Heart left ventricle (tissue), 16 donors: ENCODE data around the gene RABGGTB. TPM values are rescaled to one million over a fixed set of nuclear protein-coding genes. Genes with fewer than 3 reads are reported as not detected.
"Not testable (repeated sequence)": the region's sequence is repeated elsewhere in the genome, so short reads cannot be mapped to it uniquely, and the experiment has no call there.

Source experiments
- ATAC-seq, 4 donors: fragments of 200-7000 bp; cut with Tn5 transposase; one replicate each; pipeline ENCODE4 v1.9.1; 2020 to 2022; ENCODE audit warnings: moderate library complexity in 4 of 4, mild to moderate bottlenecking in 3 of 4, moderate number of reproducible peaks in 1 of 4
- DNase-seq, 5 donors: peaks; one replicate each; pipeline ENCODE4 v3.0.0-alpha.2; 2020
- H3K27ac ChIP-seq, 12 donors: fragments of 200-600 bp; sonication (generic) in 4 of 12; one replicate each; pipeline versions ENCODE4 v1.5.0 to v1.8.0; 2016 to 2022; ENCODE audit warnings: mild to moderate bottlenecking in 2 of 12
- H3K27me3 ChIP-seq, 9 donors: fragments of 200-600 bp; sonication (generic) in 2 of 9; one replicate each; pipeline versions ENCODE4 v1.5.1 to v1.8.0; 2016 to 2022; ENCODE audit warnings: mild to moderate bottlenecking in 3 of 9
- H3K36me3 ChIP-seq, 9 donors: fragments of 200-600 bp; sonication (generic) in 2 of 9; one replicate each; pipeline versions ENCODE4 v1.5.0 to v1.8.0; 2018 to 2022; ENCODE audit warnings: mild to moderate bottlenecking in 2 of 9
- H3K4me1 ChIP-seq, 12 donors: fragments of 200-600 bp; sonication (generic) in 4 of 12; one replicate each; pipeline versions ENCODE4 v1.5.0 to v1.8.0; 2016 to 2022; ENCODE audit warnings: mild to moderate bottlenecking in 3 of 12
- H3K4me3 ChIP-seq, 12 donors: fragments of 200-600 bp; sonication (generic) in 4 of 12; one replicate each; pipeline versions ENCODE4 v1.5.0 to v1.8.0; 2017 to 2022; ENCODE audit warnings: mild to moderate bottlenecking in 9 of 12, moderate library complexity in 4 of 12
- H3K9me3 ChIP-seq, 12 donors: fragments of 200-600 bp; sonication (generic) in 4 of 12; one replicate each; pipeline versions ENCODE4 v1.5.0 to v1.8.0; 2016 to 2022; ENCODE audit warnings: mild to moderate bottlenecking in 1 of 12
- POLR2A ChIP-seq, 2 donors: fragments of 450-650 bp; IDR thresholded peaks; one replicate each; pipeline ENCODE4 v1.6.1; 2017; ENCODE audit warnings: antibody characterized with exemption in 2 of 2, mild to moderate bottlenecking in 2 of 2, moderate library complexity in 2 of 2
- WGBS, 4 donors: extraction: QIAGEN DNeasy Blood & Tissue Kit in 2 of 4; methylation state at CpG; one replicate each; pipeline versions ENCODE4 v1.1.5 to v1.1.7; 2013 to 2018; 5-methylcytosine and 5-hydroxymethylcytosine counted together
- intact Hi-C, 10 donors: fragments of 100-400 bp; cut with DNase I; formaldehyde crosslinking; loops; one replicate each; pipeline versions ENCODE4 v1.11.1 to v1.14.2; 2022
- polyA plus RNA-seq, 2 donors: library from polyadenylated mRNA; stranded (reverse); fragments of 200-250 nt; gene quantifications; one replicate each; pipeline ENCODE4 v1.2.3, GENCODE V29; 2013
- total RNA-seq, 9 donors: library from RNA; depleted of rRNA in 2 of 9; stranded (reverse); fragments of >200 nt in 2 of 9; fragmentation: NEBNext Ultra II Directional in 3 of 9; extraction: Animal tissue kit (Norgen Biotek cat#: 25700) in 3 of 9; gene quantifications; one replicate each; pipeline versions ENCODE4 v1.1.0 to v1.2.4, GENCODE V29; 2016 to 2023
- TF ChIP-seq, protein P1 (sequence below), 12 donors: fragments of 200-600 bp; sonication (generic) in 4 of 12; IDR thresholded peaks; one replicate each; pipeline versions ENCODE4 v1.5.0 to v1.8.0; 2018 to 2022; ENCODE audit warnings: antibody characterized with exemption in 12 of 12, mild to moderate bottlenecking in 5 of 12
- donor health status: ischemic (EF 13 %, LVEDD 7.1; RV severe dilation, severe dysfunction).
- donor health status: healthy with polysubstance abuse.
- donor health status: DM: no; HTN: yes; CAD: no.
- donor health status: DM: no; HTN: no; CAD: no.
- donor health status: ischemic (EF 25% LVEDD 6.9; RV normal size, moderate dysfunction).
- donor health status: ischemic (EF 25% LVEDD 5.7; RV mildly dilated, moderate dysfunction).
- donor health status: healthy.
- donor health status: DM: yes; HTN: yes; CAD: no.
- donor health status: ischemic (EF 35%, LVEDD 5.7; RV mildly dilated, moderate dysfunction).
- donor health status: nonischemic (EF 11% LVEDD 7.7; RV severe dilation, severe dysfunction).
- donor health status: DM: yes; HTN: yes; CAD: no.
- donor health status: PGD.
- donor health status: ischemic (EF 29% LVEDD 5.4; RV normal size, mild dysfunction).
- donor health status: nonischemic (EF 23%, LVEDD 6.1; RV moderate dilation, normal function).

Gene RABGGTB
- total and polyA plus RNA-seq, 11 donors: 30.7 to 67.4 (median 55.1) TPM

DNA sequence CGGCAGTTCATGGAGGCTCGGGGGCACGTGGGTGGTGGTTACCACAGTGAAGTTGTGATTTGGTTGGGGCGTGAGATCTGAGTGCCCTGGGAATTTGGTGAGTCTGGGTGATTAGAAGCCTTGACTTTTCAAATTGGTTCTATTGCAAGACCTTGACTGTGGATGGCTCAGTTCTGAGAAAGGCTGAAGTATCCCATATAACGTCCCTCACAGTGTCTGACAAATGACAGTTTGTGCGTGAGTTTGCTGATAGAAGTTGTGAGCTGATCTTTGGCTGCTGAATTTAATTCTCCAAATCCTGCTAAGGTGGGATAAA is 11.2 kb downstream of the RABGGTB start:
- no peak overlapping the region for H3K27ac ChIP-seq
- H3K27me3 ChIP-seq: no peaks in the 10 kb centered on the region
- peak in 1 of 4 donors; percentile 3 for ATAC-seq
- peaks cover 0 to 6% (median 0%) of the 10 kb centered on the region in 12 donors for H3K4me1 ChIP-seq
- no peak overlapping the region for H3K4me3 ChIP-seq
- intact Hi-C loops: loop anchor here in 1 of 10 donors (10.0 kb wide), 1 partner anchor 52 kb away; no protein-coding TSS in a partner anchor
- DNase-seq: no peak
- no peaks in the 10 kb centered on the region for H3K9me3 ChIP-seq
- peaks cover 0 to 74% (median 65%) of the 10 kb centered on the region in 9 donors for H3K36me3 ChIP-seq
- TF ChIP-seq, protein P1, sequence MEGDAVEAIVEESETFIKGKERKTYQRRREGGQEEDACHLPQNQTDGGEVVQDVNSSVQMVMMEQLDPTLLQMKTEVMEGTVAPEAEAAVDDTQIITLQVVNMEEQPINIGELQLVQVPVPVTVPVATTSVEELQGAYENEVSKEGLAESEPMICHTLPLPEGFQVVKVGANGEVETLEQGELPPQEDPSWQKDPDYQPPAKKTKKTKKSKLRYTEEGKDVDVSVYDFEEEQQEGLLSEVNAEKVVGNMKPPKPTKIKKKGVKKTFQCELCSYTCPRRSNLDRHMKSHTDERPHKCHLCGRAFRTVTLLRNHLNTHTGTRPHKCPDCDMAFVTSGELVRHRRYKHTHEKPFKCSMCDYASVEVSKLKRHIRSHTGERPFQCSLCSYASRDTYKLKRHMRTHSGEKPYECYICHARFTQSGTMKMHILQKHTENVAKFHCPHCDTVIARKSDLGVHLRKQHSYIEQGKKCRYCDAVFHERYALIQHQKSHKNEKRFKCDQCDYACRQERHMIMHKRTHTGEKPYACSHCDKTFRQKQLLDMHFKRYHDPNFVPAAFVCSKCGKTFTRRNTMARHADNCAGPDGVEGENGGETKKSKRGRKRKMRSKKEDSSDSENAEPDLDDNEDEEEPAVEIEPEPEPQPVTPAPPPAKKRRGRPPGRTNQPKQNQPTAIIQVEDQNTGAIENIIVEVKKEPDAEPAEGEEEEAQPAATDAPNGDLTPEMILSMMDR (IDR thresholded peaks at IDR 0.05): no peak
- TF ChIP-seq POLR2A (IDR thresholded peaks at IDR 0.05): no peak
- 90 to 95% (median 92%) methylated on average over 6 of the region's 6 CpGs for WGBS, 4 donors

DNA sequence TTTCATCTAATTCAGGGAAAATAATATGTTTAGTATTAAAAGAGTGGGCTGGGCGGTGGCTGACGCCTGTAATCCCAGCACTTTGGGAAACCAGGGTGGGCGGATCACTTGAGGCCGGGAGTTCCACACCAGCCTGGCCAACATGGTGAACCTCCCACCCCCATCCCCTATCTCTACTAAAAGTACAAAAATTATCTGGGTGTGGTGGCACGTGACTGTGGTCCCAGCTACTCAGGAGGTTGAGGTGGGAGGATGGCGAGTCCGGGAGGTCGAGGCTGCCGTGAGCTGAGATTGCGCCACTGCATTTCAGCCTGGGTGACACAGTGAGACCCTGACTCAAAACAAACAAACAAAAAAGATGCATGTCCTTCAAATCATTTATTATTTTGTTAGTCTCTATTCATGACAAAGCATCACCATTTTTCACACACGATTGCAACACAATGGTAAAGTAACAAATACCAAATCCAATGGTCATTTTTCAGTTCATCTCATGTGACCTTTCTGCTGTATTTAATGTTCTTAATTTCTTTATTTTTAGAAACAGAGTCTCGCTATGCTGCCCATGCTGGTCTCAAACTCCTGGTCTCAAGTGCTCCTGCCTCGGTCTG is 11.7 kb downstream of the RABGGTB start:
- intact Hi-C loops: loop anchor here in 1 of 10 donors (10.0 kb wide), 1 partner anchor 53 kb away; no protein-coding TSS in a partner anchor
- Histone ChIP-seq H3K9me3 (no peaks in the 10 kb centered on the region), H3K4me1 (peaks cover 0 to 6% (median 0%) of the 10 kb centered on the region in 12 donors), H3K4me3 (no peak overlapping the region), H3K27me3 (no peaks in the 10 kb centered on the region), H3K36me3 (peaks cover 0 to 69% (median 60%) of the 10 kb centered on the region in 9 donors), H3K27ac (no peak overlapping the region)
- 91 to 93% (median 92%) methylated on average over 13 of the region's 13 CpGs for WGBS, 4 donors
- no peak for ATAC-seq
- DNase-seq: no peak
- no peak for TF ChIP-seq POLR2A (IDR thresholded peaks at IDR 0.05)
- TF ChIP-seq, protein P1 (IDR thresholded peaks at IDR 0.05): no peak

DNA sequence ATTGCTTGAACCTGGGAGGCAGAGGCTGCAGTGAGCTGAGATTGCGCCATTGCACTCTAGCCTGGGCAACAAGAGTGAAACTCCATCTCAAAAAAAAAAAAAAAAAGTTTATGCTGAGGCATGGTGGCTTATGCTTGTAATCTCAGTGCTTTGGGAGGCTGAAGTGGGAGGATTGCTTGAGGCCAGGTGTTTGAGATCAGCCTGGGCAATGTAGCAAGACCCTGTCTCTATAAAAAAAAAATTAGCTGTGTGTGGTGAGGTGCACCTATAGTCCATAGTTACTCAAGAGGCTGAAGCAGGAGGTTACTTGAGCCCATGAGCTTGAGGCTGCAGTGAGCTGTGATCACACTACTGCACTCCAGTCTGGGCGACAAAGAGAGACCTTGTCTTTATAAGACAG is 15.4 kb downstream of the RABGGTB start:
- WGBS, 4 donors: 78 to 98% (median 96%) methylated on average over 2 of the region's 2 CpGs
- intact Hi-C loops, H3K9me3 ChIP-seq, H3K4me1 ChIP-seq, H3K4me3 ChIP-seq, ATAC-seq, H3K27me3 ChIP-seq, DNase-seq, H3K27ac ChIP-seq: not testable (repeated sequence)
- peaks cover 0 to 31% (median 23%) of the 10 kb centered on the region in 9 donors for H3K36me3 ChIP-seq

DNA sequence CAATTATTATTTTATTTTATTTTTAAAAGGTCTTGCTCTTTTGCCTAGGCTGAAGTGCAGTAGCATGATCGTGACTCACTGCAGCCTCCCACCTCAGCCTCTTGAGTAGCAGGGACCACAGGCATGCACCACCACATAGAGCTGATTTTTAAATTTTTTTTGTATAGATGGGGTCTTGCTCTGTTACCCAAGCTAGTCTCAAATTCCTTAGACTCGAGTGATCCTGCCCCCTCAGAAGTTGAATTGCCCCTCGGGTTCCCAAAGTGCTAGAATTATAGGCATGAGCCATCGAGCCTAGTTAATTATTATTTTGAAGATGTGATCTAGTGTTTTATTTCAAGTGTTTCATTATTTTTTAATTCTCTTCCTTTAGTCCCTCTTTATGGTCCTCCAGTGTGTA is 22.9 kb downstream of the RABGGTB start:
- WGBS, 4 donors: 91 to 93% (median 92%) methylated on average over 4 of the region's 4 CpGs
- no peaks in the 10 kb centered on the region for H3K36me3 ChIP-seq
- no peaks in the 10 kb centered on the region for H3K27me3 ChIP-seq
- no peak overlapping the region for H3K4me3 ChIP-seq
- intact Hi-C loops: no loop called here
- ATAC-seq (no peak), DNase-seq (no peak)
- no peaks in the 10 kb centered on the region for H3K4me1 ChIP-seq
- H3K27ac ChIP-seq: no peak overlapping the region
- TF ChIP-seq, protein P1 (IDR thresholded peaks at IDR 0.05): no peak
- TF ChIP-seq POLR2A (IDR thresholded peaks at IDR 0.05): no peak
- H3K9me3 ChIP-seq: no peaks in the 10 kb centered on the region

DNA sequence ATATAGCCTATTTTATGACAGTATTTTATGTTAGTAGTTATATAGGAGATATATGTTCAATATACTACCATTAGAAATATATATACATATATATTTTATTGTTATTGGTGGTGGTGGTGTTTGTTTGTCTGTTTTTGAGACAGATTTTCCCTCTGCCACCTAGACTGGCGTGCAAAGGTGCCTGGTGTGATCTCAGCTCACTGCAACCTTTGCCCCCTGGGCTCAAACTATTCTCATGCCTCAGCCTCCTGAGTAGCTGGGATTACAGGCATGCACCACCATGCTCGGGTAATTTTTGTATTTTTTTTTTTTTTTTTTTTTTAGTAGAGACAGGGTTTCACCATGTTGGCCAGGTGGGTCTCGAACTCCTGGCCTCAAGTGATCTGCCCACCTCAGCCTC is 24.1 kb downstream of the RABGGTB start:
- WGBS, 4 donors: 95 to 96% (median 96%) methylated on average over 3 of the region's 3 CpGs
- H3K36me3 ChIP-seq, H3K9me3 ChIP-seq, H3K27ac ChIP-seq, intact Hi-C loops, DNase-seq, H3K4me1 ChIP-seq, H3K4me3 ChIP-seq, H3K27me3 ChIP-seq, ATAC-seq: not testable (repeated sequence)
